DND-41 (cell line): Measurements from ENCODE around the gene WFIKKN2.
"Not testable (repeated sequence)": the region's sequence is repeated elsewhere in the genome, so short reads cannot be mapped to it uniquely, and the experiment has no call there.

Experiments used
- ATAC-seq: fragments of 200-7000 bp; cut with Tn5 transposase; 3 replicates; pipeline ENCODE4 v1.9.1; 2021; ENCODE audit warnings: low read depth; ENCODE audit not compliant: insufficient read depth
- DNase-seq: peaks from one replicate; pipeline ENCODE4 v3.0.0-alpha.2; 2020
- H2AFZ ChIP-seq: 2 replicates; pipeline ENCODE4 v1.6.0; 2012; ENCODE audit warnings: low read depth, low read length
- H3K27ac ChIP-seq: 2 replicates; pipeline ENCODE4 v1.5.1; 2012; ENCODE audit warnings: low read length, inconsistent platforms
- H3K27me3 ChIP-seq: fragments of 200-600 bp; sonication (generic); 2 replicates; pipeline ENCODE4 v1.6.0; 2012; ENCODE audit warnings: low read length, mild to moderate bottlenecking, inconsistent platforms; ENCODE audit not compliant: insufficient read depth, poor library complexity
- H3K36me3 ChIP-seq: 2 replicates; pipeline ENCODE4 v1.5.1; 2012; ENCODE audit warnings: low read length, inconsistent platforms; ENCODE audit not compliant: insufficient read depth
- H3K4me1 ChIP-seq: 2 replicates; pipeline ENCODE4 v1.5.1; 2012; ENCODE audit warnings: mild to moderate bottlenecking, low read length; ENCODE audit not compliant: insufficient read depth
- H3K4me2 ChIP-seq: 2 replicates; pipeline ENCODE4 v1.6.0; 2012; ENCODE audit warnings: mild to moderate bottlenecking, moderate library complexity, low read length, inconsistent platforms; ENCODE audit not compliant: insufficient read depth
- H3K4me3 ChIP-seq, 2 experiments: fragments of 200-600 bp in 1 of 2; shearing (Covaris generic) in 1 of 2; 2 replicates each; pipeline ENCODE4 v1.5.1; 2012 to 2016; ENCODE audit warnings: inconsistent platforms in 2 of 2, low read length in 2 of 2, mild to moderate bottlenecking in 2 of 2, low read depth in 1 of 2, moderate library complexity in 1 of 2
- H3K79me2 ChIP-seq: 2 replicates; pipeline ENCODE4 v1.6.0; 2012; ENCODE audit warnings: low read length, inconsistent platforms; ENCODE audit not compliant: insufficient read depth
- H3K9ac ChIP-seq: 2 replicates; pipeline ENCODE4 v1.6.0; 2012; ENCODE audit warnings: low read depth, mild to moderate bottlenecking, inconsistent platforms, low read length, moderate library complexity
- H3K9me3 ChIP-seq: 2 replicates; pipeline ENCODE4 v1.5.1; 2012; ENCODE audit warnings: low read length, moderate library complexity, mild to moderate bottlenecking, inconsistent platforms; ENCODE audit not compliant: insufficient read depth, severe bottlenecking
- H4K20me1 ChIP-seq: 2 replicates; pipeline ENCODE4 v1.6.0; 2012; ENCODE audit warnings: low read length; ENCODE audit not compliant: insufficient read depth
- EZH2 ChIP-seq: IDR thresholded peaks from 3 replicates; pipeline ENCODE4 v1.6.1; 2012; ENCODE audit warnings: borderline replicate concordance, low read depth, mild to moderate bottlenecking, moderate library complexity, low read length, inconsistent platforms; ENCODE audit not compliant: severe bottlenecking
- TF ChIP-seq, protein P1 (sequence below): IDR thresholded peaks from 2 replicates; pipeline ENCODE4 v1.5.1; 2012; ENCODE audit warnings: borderline replicate concordance, low read length, moderate library complexity, mild to moderate bottlenecking; ENCODE audit not compliant: poor library complexity, severe bottlenecking; ENCODE audit errors: extremely low read depth

The WFIKKN2 gene

DNA sequence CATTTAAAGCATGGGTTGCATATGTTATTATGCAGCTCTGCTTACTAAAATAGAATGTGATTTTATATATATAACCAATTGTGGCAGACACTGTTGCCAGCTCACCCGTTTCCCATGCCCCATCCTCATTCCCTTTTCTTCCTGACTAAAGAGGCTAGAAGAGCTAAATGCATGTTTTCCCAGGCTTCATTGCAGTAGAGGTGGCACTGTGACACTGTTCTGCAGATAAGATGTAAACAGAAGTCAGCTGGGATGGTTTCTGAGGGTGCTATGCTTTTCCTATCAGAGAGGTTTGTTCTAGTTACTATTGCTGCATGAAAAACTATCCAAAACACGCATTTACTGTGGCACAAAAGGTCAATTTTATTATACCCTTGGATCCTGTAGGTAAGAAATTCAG lies 36.5 kb downstream of the WFIKKN2 start:
- H3K9me3 ChIP-seq: no peaks in the 10 kb centered on the region
- TF ChIP-seq, protein P1, sequence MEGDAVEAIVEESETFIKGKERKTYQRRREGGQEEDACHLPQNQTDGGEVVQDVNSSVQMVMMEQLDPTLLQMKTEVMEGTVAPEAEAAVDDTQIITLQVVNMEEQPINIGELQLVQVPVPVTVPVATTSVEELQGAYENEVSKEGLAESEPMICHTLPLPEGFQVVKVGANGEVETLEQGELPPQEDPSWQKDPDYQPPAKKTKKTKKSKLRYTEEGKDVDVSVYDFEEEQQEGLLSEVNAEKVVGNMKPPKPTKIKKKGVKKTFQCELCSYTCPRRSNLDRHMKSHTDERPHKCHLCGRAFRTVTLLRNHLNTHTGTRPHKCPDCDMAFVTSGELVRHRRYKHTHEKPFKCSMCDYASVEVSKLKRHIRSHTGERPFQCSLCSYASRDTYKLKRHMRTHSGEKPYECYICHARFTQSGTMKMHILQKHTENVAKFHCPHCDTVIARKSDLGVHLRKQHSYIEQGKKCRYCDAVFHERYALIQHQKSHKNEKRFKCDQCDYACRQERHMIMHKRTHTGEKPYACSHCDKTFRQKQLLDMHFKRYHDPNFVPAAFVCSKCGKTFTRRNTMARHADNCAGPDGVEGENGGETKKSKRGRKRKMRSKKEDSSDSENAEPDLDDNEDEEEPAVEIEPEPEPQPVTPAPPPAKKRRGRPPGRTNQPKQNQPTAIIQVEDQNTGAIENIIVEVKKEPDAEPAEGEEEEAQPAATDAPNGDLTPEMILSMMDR: no peak
- TF ChIP-seq EZH2: no peak
- H2AFZ ChIP-seq: no peak overlapping the region
- no peaks in the 10 kb centered on the region for H3K36me3 ChIP-seq
- peaks cover 46% of the 10 kb centered on the region for H3K4me1 ChIP-seq
- H3K4me3 ChIP-seq: no peak overlapping the region
- no peaks in the 10 kb centered on the region for H3K27me3 ChIP-seq
- 0 out of 2 replicates have a peak, but pooled peaks cover 4% of the 10 kb centered on the region for H4K20me1 ChIP-seq
- no peak overlapping the region for H3K9ac ChIP-seq
- no peaks in the 10 kb centered on the region for H3K79me2 ChIP-seq
- no peak overlapping the region for H3K27ac ChIP-seq
- H3K4me2 ChIP-seq: peak overlapping the region; percentile 32; the same call in 1 of the 2 replicates
- ATAC-seq: no peak
- no peak for DNase-seq

DNA sequence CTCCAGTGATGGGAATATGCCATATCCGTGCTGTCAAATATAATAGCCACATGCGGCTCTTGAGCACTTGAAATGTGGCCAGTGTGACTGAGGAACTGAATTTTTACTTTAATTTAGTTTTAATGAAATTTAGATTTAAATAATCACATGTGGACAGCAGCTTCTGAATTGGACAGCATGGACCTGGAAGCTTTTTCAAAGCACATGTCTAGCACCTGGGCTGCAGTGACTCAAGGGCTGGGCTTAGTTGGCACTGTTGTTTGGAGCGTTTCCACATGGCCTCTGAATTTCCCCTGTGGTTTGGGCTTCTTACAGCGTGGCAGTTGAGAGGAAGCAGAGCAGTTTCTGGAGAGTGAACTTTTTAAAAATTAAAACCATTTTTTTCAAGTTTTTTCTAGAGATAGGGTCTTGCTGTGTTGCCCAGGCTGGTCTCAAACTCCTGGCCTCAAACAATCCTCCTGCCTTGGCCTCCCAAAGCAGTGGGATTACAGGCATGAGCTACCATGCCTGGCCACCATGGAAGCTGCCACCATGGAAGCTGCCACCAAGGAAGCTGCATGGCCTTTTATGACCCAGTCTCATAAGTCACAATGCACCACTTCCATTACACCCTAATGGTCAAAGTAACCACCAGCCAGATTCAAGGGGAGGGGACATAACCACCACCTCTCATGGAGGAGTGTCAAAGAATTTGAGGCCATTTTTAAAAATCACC lies 37.5 kb downstream of the WFIKKN2 start:
- no peaks in the 10 kb centered on the region for H3K9me3 ChIP-seq
- no peak for TF ChIP-seq EZH2
- TF ChIP-seq, protein P1: no peak
- ATAC-seq (peak; percentile 79), DNase-seq (peak; percentile 68)
- no peak overlapping the region for H3K9ac ChIP-seq
- peaks cover 41% of the 10 kb centered on the region for H3K4me1 ChIP-seq
- H3K36me3 ChIP-seq: no peaks in the 10 kb centered on the region
- H3K4me3 ChIP-seq: no peak overlapping the region
- H3K4me2 ChIP-seq: no peak overlapping the region; the same call in 1 of the 2 replicates
- H4K20me1 ChIP-seq: 0 out of 2 replicates have a peak, but pooled peaks cover 4% of the 10 kb centered on the region
- peak overlapping the region; percentile 41; the same call in 1 of the 2 replicates for H3K27ac ChIP-seq
- H3K79me2 ChIP-seq: no peaks in the 10 kb centered on the region
- H3K27me3 ChIP-seq: no peaks in the 10 kb centered on the region
- H2AFZ ChIP-seq: no peak overlapping the region

DNA sequence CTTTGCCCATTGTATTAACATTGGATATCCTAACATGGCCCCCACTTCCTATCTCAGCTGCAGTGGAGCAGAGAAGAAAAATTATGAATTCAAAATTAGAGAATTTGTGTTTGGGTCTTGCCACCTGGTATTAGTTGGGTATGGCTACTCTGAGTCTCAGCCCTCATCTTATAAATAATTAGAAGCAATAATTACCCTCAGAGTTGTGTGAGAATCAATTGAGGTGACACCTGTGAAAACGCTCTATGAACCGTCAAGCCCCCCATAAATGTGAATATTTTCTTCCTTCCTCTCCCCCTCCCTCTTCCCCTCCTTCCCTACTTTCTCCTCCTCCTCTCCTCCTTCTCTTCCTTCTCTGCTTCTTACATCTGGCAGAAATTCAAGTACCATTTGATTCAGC lies 39.7 kb downstream of the WFIKKN2 start:
- H3K4me2 ChIP-seq: no peak overlapping the region
- no peak overlapping the region for H3K4me3 ChIP-seq
- H3K9me3 ChIP-seq: no peaks in the 10 kb centered on the region
- no peak overlapping the region for H2AFZ ChIP-seq
- DNase-seq (no peak), ATAC-seq (no peak)
- H3K27me3 ChIP-seq: no peaks in the 10 kb centered on the region
- no peak overlapping the region for H3K9ac ChIP-seq
- H3K27ac ChIP-seq: no peak overlapping the region
- TF ChIP-seq, protein P1: no peak
- no peak for TF ChIP-seq EZH2
- H3K36me3 ChIP-seq: no peaks in the 10 kb centered on the region
- peaks cover 32% of the 10 kb centered on the region for H3K4me1 ChIP-seq
- no peaks in the 10 kb centered on the region for H3K79me2 ChIP-seq
- H4K20me1 ChIP-seq: 0 out of 2 replicates have a peak, but pooled peaks cover 4% of the 10 kb centered on the region

DNA sequence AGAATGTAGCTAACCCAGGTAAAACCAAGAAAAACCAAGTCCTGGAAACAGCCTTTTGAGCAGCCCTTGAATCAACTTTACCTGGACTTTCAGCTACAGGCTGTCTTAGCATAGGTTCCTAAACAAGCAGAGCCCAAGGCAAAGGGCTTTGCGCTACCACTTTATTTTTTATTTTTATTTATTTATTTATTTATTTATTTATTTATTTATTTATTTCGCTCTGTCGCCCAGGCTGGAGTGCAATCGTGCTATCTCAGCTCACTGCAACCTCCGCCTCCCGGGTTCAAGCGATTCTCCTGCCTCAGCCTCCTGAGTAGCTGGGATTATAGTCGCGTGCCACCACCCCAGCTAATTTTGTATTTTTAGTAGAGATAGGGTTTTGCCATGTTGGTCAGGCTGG lies 41.7 kb downstream of the WFIKKN2 start:
- H3K4me3 ChIP-seq: not testable (repeated sequence)

More for the DNA sequence above, 41.7 kb downstream of the WFIKKN2 start:
- H3K79me2 ChIP-seq, H2AFZ ChIP-seq, H4K20me1 ChIP-seq, H3K27ac ChIP-seq, H3K9ac ChIP-seq, H3K9me3 ChIP-seq, ATAC-seq, DNase-seq, H3K36me3 ChIP-seq, H3K4me2 ChIP-seq, H3K27me3 ChIP-seq: not testable (repeated sequence)
- peaks cover 15% of the 10 kb centered on the region for H3K4me1 ChIP-seq
